IMR-90 (cell line): ENCODE data around the gene ARHGEF7. TPM values are rescaled to one million over a fixed set of nuclear protein-coding genes. Genes with fewer than 3 reads are reported as not detected.

Experiments
- ATAC-seq: fragments of 200-7000 bp; cut with Tn5 transposase; 2 replicates; pipeline ENCODE4 v1.9.1; 2020; ENCODE audit warnings: low read depth, mild to moderate bottlenecking, moderate library complexity
- BruUV-seq: library from RNA; stranded (reverse); fragments of 400-500 nt; replicated peaks from 2 replicates; lab custom pipeline; 2021; lab: Mats Ljungman, UMichigan
- CTCF ChIA-PET: fragments of 300-600 bp; formaldehyde crosslinking; extraction: SDS; loops from one replicate; lab custom pipeline; 2021; ENCODE audit warnings: antibody characterized with exemption; lab: Yijun Ruan, JAX
- POLR2A ChIA-PET: fragments of 300-600 bp; sonication (Branson Sonifier 250); formaldehyde crosslinking; loops from one replicate; lab custom pipeline; 2022; ENCODE audit warnings: antibody characterized with exemption; ENCODE audit not compliant: unreplicated experiment; lab: Charles Lee
- DNase-seq: peaks from one replicate; pipeline ENCODE4 v3.0.0; 2013
- H2AFZ ChIP-seq: replicated peaks from 2 replicates; pipeline ENCODE3; 2013; ENCODE audit warnings: low read length, mild to moderate bottlenecking; ENCODE audit not compliant: poor library complexity
- H2AK5ac ChIP-seq: 2 replicates; pipeline ENCODE4 v1.6.1; 2013; ENCODE audit warnings: low read depth, low read length, inconsistent platforms
- H2AK9ac ChIP-seq: replicated peaks from 2 replicates; pipeline ENCODE3; 2013; ENCODE audit warnings: mild to moderate bottlenecking, low read depth, low read length, moderate library complexity; ENCODE audit not compliant: poor library complexity
- H2BK120ac ChIP-seq: 2 replicates; pipeline ENCODE4 v1.6.1; 2013; ENCODE audit warnings: low read depth, low read length, inconsistent platforms
- H2BK15ac ChIP-seq: 3 replicates; pipeline ENCODE4 v1.6.1; 2013; ENCODE audit warnings: low read depth, low read length, inconsistent platforms
- H2BK20ac ChIP-seq: 2 replicates; pipeline ENCODE4 v1.6.1; 2013; ENCODE audit warnings: low read depth, mild to moderate bottlenecking, inconsistent platforms, low read length, moderate library complexity
- H2BK5ac ChIP-seq: 2 replicates; pipeline ENCODE4 v1.6.1; 2013; ENCODE audit warnings: mild to moderate bottlenecking, low read depth, low read length, inconsistent platforms; ENCODE audit not compliant: poor library complexity, severe bottlenecking
- H3K14ac ChIP-seq: replicated peaks from 2 replicates; pipeline ENCODE4 v1.6.1; 2013; ENCODE audit warnings: low read depth, low read length, inconsistent platforms
- H3K18ac ChIP-seq: 2 replicates; pipeline ENCODE4 v1.6.1; 2013; ENCODE audit warnings: low read depth, low read length, control low read depth
- H3K23ac ChIP-seq: 2 replicates; pipeline ENCODE4 v1.6.1; 2013; ENCODE audit warnings: low read depth, low read length, inconsistent platforms
- H3K27ac ChIP-seq: 2 replicates; pipeline ENCODE4 v1.5.1; 2013; ENCODE audit warnings: mild to moderate bottlenecking, control low read depth, low read length; ENCODE audit not compliant: insufficient read depth
- H3K27me3 ChIP-seq: 2 replicates; pipeline ENCODE4 v1.6.1; 2013; ENCODE audit warnings: low read length; ENCODE audit not compliant: control insufficient read depth, insufficient read depth
- H3K36me3 ChIP-seq: 2 replicates; pipeline ENCODE4 v1.6.1; 2013; ENCODE audit warnings: low read length, mixed read lengths; ENCODE audit not compliant: control insufficient read depth, insufficient read depth
- H3K4ac ChIP-seq: 2 replicates; pipeline ENCODE4 v1.6.1; 2013; ENCODE audit warnings: low read depth, low read length, inconsistent platforms
- H3K4me1 ChIP-seq: 2 replicates; pipeline ENCODE4 v1.6.1; 2013; ENCODE audit warnings: low read length, mixed read lengths; ENCODE audit not compliant: control insufficient read depth, insufficient read depth
- H3K4me2 ChIP-seq: 2 replicates; pipeline ENCODE4 v1.6.1; 2013; ENCODE audit warnings: low read depth, mild to moderate bottlenecking, control low read depth, low read length, moderate library complexity
- H3K4me3 ChIP-seq: 2 replicates; pipeline ENCODE4 v1.5.1; 2013; ENCODE audit warnings: low read depth, mild to moderate bottlenecking, control low read depth, low read length, moderate library complexity; ENCODE audit not compliant: insufficient read depth
- H3K56ac ChIP-seq: 2 replicates; pipeline ENCODE4 v1.6.1; 2013; ENCODE audit warnings: low read length, inconsistent platforms; ENCODE audit not compliant: insufficient read depth; ENCODE audit errors: extremely low read depth
- H3K79me1 ChIP-seq, 2 experiments: 2 replicates each; pipeline ENCODE4 v1.6.1; 2013; ENCODE audit warnings: low read length in 2 of 2, inconsistent platforms in 1 of 2, low read depth in 1 of 2
- H3K9ac ChIP-seq: 2 replicates; pipeline ENCODE4 v1.6.1; 2013; ENCODE audit warnings: low read depth, low read length, control low read depth
- H3K9me1 ChIP-seq: 2 replicates; pipeline ENCODE4 v1.6.1; 2013; ENCODE audit warnings: low read length, inconsistent platforms; ENCODE audit not compliant: insufficient read depth
- H3K9me3 ChIP-seq: 2 replicates; pipeline ENCODE4 v1.6.1; 2013; ENCODE audit warnings: low read length; ENCODE audit not compliant: control insufficient read depth, insufficient read depth
- H4K20me1 ChIP-seq: 2 replicates; pipeline ENCODE4 v1.6.1; 2013; ENCODE audit warnings: low read length, inconsistent platforms; ENCODE audit not compliant: insufficient read depth
- H4K5ac ChIP-seq: 2 replicates; pipeline ENCODE4 v1.6.1; 2013; ENCODE audit warnings: mild to moderate bottlenecking, low read depth, low read length, control low read depth
- H4K8ac ChIP-seq, 2 experiments: 2 replicates each; pipeline ENCODE4 v1.6.1; 2013; ENCODE audit warnings: low read depth in 2 of 2, low read length in 2 of 2, control low read depth in 1 of 2, inconsistent platforms in 1 of 2
- H4K91ac ChIP-seq: 2 replicates; pipeline ENCODE4 v1.6.1; 2013; ENCODE audit warnings: low read depth, low read length, inconsistent platforms; ENCODE audit not compliant: insufficient read depth
- WGBS, 2 experiments: methylation state at CpG; one replicate each; pipeline versions ENCODE4 v1.1.5 to v1.1.7; 2013; ENCODE audit warnings: missing lambda C conversion rate in 2 of 2; ENCODE audit not compliant: insufficient read length in 1 of 2; ENCODE audit errors: extremely low coverage in 2 of 2; 5-methylcytosine and 5-hydroxymethylcytosine counted together
- dilution Hi-C: fragments of 300-500 bp; cut with HindIII; formaldehyde crosslinking; loops from one replicate; pipeline ENCODE4 v1.14.3; 2018; ENCODE audit warnings: low sequenced_read_pairs; ENCODE audit not compliant: unreplicated experiment
- in situ Hi-C: fragments of 300-500 bp; cut with MboI; formaldehyde crosslinking; loops from 3 replicates; pipeline ENCODE4 v1.14.3; 2019; ENCODE audit warnings: low sequenced_read_pairs, inconsistent platforms, mixed read lengths
- intact Hi-C: fragments of 100-400 bp; cut with micrococcal nuclease; formaldehyde crosslinking; loops from 2 replicates; pipeline ENCODE4 v1.10.0; 2022
- polyA plus RNA-seq, 3 experiments: library from polyadenylated mRNA; depleted of rRNA; stranded (reverse); fragments of >200 nt; gene quantifications; 2 replicates each; pipeline ENCODE4 v1.2.3, GENCODE V29; 2012; ENCODE audit warnings: low replicate concordance in 1 of 3
- total RNA-seq: library from RNA; depleted of rRNA; stranded (reverse); fragments of >200 nt; gene quantifications from 2 replicates; pipeline ENCODE4 v1.2.3, GENCODE V29; 2012
- TF ChIP-seq, protein P1 (sequence below): fragments of 150-350 bp; IDR thresholded peaks from 2 replicates; pipeline ENCODE4 v1.6.1; 2016; ENCODE audit warnings: low read depth, mild to moderate bottlenecking, low read length, moderate library complexity, borderline replicate concordance

The ARHGEF7 gene
- total and polyA plus RNA-seq, 2 of the 4 experiments (the other 2 are of a cell fraction): 32.9 to 59.0 TPM

DNA sequence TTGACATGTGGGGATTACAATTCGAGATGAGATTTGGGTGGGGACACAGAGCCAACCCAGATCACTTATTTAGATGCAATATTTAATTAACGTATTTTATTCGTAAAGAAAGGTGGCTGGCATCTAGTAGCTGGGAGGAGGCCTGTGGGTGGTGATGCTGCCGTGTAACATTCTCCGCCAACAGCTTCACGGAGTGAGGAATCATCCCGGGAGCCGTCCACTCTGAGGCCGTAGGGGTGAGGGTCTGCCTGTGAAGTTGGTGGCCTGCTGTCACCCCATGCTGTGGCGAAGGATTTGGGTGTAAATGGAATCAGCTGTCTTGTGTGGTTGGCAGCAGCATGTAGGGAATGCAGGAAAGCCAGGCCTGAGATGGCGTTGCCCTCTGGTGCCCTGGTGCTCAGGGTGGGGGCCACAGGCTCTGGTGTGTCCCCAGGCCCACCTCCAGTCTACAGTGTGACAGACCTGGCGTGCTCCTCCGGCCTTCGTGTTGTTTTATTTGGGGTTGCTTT is 202.0 kb downstream of the ARHGEF7 start:
- Histone ChIP-seq H3K9ac (no peak overlapping the region), H4K5ac (no peak overlapping the region), H2BK120ac (no peak overlapping the region), H3K4ac (no peak overlapping the region), H2BK5ac (no peak overlapping the region), H3K9me3 (peaks cover 9% of the 10 kb centered on the region), H3K56ac (no peak overlapping the region), H4K8ac (no peak overlapping the region), H3K27ac (no peak overlapping the region), H2AK9ac (no peak overlapping the region), H2BK20ac (no peak overlapping the region), H3K79me1 (no peaks in the 10 kb centered on the region), H2BK15ac (no peak overlapping the region), H3K18ac (no peak overlapping the region), H2AK5ac (no peak overlapping the region), H3K4me1 (peaks cover 4% of the 10 kb centered on the region; the same call in 1 of the 2 replicates), H4K20me1 (no peaks in the 10 kb centered on the region), H3K14ac (no peak overlapping the region), H3K4me2 (no peak overlapping the region), H3K9me1 (peaks cover 2% of the 10 kb centered on the region; the same call in 1 of the 2 replicates), H3K27me3 (no peaks in the 10 kb centered on the region; the same call in 1 of the 2 replicates), H2AFZ (peak overlapping the region; percentile 8), H3K4me3 (no peak overlapping the region), H4K91ac (no peak overlapping the region), H3K23ac (no peak overlapping the region), H3K36me3 (peaks cover 5% of the 10 kb centered on the region; the same call in 1 of the 2 replicates)
- WGBS, 2 experiments: 90% methylated on average over 2 of the region's 14 CpGs; no CpG with 5 or more reads in 1 of the 2 experiments
- in situ Hi-C loops (no loop called here), intact Hi-C loops (no loop called here), dilution Hi-C loops (no loop called here)
- no peak for ATAC-seq
- CTCF ChIA-PET: no interaction called here
- POLR2A ChIA-PET: interaction anchor here (0.7 kb wide), 1 partner anchor 244 kb away, joined by 3 read pairs; no protein-coding TSS in a partner anchor
- DNase-seq: no peak
- TF ChIP-seq, protein P1, sequence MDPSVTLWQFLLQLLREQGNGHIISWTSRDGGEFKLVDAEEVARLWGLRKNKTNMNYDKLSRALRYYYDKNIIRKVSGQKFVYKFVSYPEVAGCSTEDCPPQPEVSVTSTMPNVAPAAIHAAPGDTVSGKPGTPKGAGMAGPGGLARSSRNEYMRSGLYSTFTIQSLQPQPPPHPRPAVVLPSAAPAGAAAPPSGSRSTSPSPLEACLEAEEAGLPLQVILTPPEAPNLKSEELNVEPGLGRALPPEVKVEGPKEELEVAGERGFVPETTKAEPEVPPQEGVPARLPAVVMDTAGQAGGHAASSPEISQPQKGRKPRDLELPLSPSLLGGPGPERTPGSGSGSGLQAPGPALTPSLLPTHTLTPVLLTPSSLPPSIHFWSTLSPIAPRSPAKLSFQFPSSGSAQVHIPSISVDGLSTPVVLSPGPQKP: no peak
- no TSS peak for BruUV-seq
